Neural cell (in vitro differentiated cells): Measurements from ENCODE around the gene SLC24A2.

Experiments used
- EP300 ChIP-seq: fragments of 450-650 bp; conservative IDR thresholded peaks from 2 replicates; pipeline ENCODE4 v1.6.1; 2014; ENCODE audit warnings: antibody characterized with exemption, mild to moderate bottlenecking, moderate library complexity; ENCODE audit not compliant: poor library complexity, severe bottlenecking
- POLR2AphosphoS5 ChIP-seq: IDR thresholded peaks from 2 replicates; pipeline ENCODE4 v1.6.1; 2012
- TF ChIP-seq, protein P1 (sequence below): IDR thresholded peaks from 2 replicates; pipeline ENCODE4 v1.6.1; 2012; ENCODE audit warnings: borderline replicate concordance
- TF ChIP-seq, protein P2 (sequence below): fragments of 450-650 bp; IDR thresholded peaks from 2 replicates; pipeline ENCODE4 v1.5.1; 2014; ENCODE audit warnings: antibody characterized with exemption, mild to moderate bottlenecking, moderate library complexity; ENCODE audit not compliant: poor library complexity, severe bottlenecking

- TF ChIP-seq, protein P1, sequence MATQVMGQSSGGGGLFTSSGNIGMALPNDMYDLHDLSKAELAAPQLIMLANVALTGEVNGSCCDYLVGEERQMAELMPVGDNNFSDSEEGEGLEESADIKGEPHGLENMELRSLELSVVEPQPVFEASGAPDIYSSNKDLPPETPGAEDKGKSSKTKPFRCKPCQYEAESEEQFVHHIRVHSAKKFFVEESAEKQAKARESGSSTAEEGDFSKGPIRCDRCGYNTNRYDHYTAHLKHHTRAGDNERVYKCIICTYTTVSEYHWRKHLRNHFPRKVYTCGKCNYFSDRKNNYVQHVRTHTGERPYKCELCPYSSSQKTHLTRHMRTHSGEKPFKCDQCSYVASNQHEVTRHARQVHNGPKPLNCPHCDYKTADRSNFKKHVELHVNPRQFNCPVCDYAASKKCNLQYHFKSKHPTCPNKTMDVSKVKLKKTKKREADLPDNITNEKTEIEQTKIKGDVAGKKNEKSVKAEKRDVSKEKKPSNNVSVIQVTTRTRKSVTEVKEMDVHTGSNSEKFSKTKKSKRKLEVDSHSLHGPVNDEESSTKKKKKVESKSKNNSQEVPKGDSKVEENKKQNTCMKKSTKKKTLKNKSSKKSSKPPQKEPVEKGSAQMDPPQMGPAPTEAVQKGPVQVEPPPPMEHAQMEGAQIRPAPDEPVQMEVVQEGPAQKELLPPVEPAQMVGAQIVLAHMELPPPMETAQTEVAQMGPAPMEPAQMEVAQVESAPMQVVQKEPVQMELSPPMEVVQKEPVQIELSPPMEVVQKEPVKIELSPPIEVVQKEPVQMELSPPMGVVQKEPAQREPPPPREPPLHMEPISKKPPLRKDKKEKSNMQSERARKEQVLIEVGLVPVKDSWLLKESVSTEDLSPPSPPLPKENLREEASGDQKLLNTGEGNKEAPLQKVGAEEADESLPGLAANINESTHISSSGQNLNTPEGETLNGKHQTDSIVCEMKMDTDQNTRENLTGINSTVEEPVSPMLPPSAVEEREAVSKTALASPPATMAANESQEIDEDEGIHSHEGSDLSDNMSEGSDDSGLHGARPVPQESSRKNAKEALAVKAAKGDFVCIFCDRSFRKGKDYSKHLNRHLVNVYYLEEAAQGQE, result no peak
- TF ChIP-seq EP300 (no peak), POLR2AphosphoS5 (no peak)
- TF ChIP-seq, protein P2, sequence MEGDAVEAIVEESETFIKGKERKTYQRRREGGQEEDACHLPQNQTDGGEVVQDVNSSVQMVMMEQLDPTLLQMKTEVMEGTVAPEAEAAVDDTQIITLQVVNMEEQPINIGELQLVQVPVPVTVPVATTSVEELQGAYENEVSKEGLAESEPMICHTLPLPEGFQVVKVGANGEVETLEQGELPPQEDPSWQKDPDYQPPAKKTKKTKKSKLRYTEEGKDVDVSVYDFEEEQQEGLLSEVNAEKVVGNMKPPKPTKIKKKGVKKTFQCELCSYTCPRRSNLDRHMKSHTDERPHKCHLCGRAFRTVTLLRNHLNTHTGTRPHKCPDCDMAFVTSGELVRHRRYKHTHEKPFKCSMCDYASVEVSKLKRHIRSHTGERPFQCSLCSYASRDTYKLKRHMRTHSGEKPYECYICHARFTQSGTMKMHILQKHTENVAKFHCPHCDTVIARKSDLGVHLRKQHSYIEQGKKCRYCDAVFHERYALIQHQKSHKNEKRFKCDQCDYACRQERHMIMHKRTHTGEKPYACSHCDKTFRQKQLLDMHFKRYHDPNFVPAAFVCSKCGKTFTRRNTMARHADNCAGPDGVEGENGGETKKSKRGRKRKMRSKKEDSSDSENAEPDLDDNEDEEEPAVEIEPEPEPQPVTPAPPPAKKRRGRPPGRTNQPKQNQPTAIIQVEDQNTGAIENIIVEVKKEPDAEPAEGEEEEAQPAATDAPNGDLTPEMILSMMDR, result no peak
These were observed 12.0 kb upstream of the SLC24A2 start for GRCh38 chr9:19800884-19801283.
